Breast epithelium (tissue), 4 donors: Measurements from ENCODE around the gene CXCR1. TPM values are rescaled to one million over a fixed set of nuclear protein-coding genes. Genes with fewer than 3 reads are reported as not detected.

Experiments
- DNase-seq, 2 donors: peaks; one replicate each; pipeline ENCODE4 v3.0.0-alpha.2; 2019; ENCODE audit warnings: low spot score in 2 of 2
- H3K27ac ChIP-seq, 2 donors: fragments of 200-600 bp; sonication (generic) in 1 of 2; one replicate each; pipeline ENCODE4 v1.5.1; 2016 to 2019; ENCODE audit warnings: mild to moderate bottlenecking in 1 of 2
- H3K27me3 ChIP-seq, 2 donors: fragments of 200-600 bp; sonication (generic) in 1 of 2; one replicate each; pipeline versions ENCODE4 v1.5.1 to v1.6.0; 2017 to 2019; ENCODE audit warnings: control low read depth in 1 of 2, mild to moderate bottlenecking in 1 of 2
- H3K36me3 ChIP-seq: fragments of 200-600 bp; one replicate; pipeline ENCODE4 v1.5.1; 2019
- H3K4me1 ChIP-seq, 2 donors: fragments of 200-600 bp; sonication (generic); one replicate each; pipeline ENCODE4 v1.5.1; 2016 to 2019; ENCODE audit warnings: control low read depth in 1 of 2
- H3K4me3 ChIP-seq, 3 donors: fragments of 200-600 bp; sonication (generic); 1 replicate in 2 of 3; 2 replicates in 1 of 3; pipeline ENCODE4 v1.5.1; 2016 to 2019; ENCODE audit warnings: mild to moderate bottlenecking in 3 of 3, moderate library complexity in 2 of 3
- H3K9me3 ChIP-seq, 2 donors: fragments of 200-600 bp; sonication (generic) in 1 of 2; one replicate each; pipeline ENCODE4 v1.5.1; 2016 to 2019; ENCODE audit warnings: control low read depth in 1 of 2
- CTCF ChIP-seq, 3 donors: fragments of 450-650 bp; IDR thresholded peaks; one replicate each; pipeline ENCODE4 v1.5.1; 2016 to 2017; ENCODE audit warnings: antibody characterized with exemption in 3 of 3, mild to moderate bottlenecking in 3 of 3, moderate library complexity in 3 of 3
- POLR2A ChIP-seq: fragments of 450-650 bp; IDR thresholded peaks from one replicate; pipeline ENCODE4 v1.6.1; 2016; ENCODE audit warnings: antibody characterized with exemption, mild to moderate bottlenecking, moderate library complexity
- POLR2AphosphoS5 ChIP-seq, 3 donors: sonication (generic); formaldehyde crosslinking; IDR thresholded peaks; one replicate each; pipeline ENCODE4 v1.6.1; 2017; ENCODE audit warnings: antibody characterized with exemption in 3 of 3
- intact Hi-C: fragments of 100-400 bp; cut with DNase I; formaldehyde crosslinking; loops from one replicate; pipeline ENCODE4 v1.15.1; 2023; ENCODE audit warnings: low total_unique reads
- total RNA-seq, 3 donors: library from RNA; depleted of rRNA; stranded (reverse); fragments of >200 nt; gene quantifications; one replicate each; pipeline ENCODE4 v1.1.0, GENCODE V29; 2016

The CXCR1 gene
- total RNA-seq, 3 donors from 2014 or later: 0.16 TPM; not detected in 2

GRCh38 chr2:218196974-218197373, 30.2 kb upstream of the CXCR1 start:
- H3K36me3 ChIP-seq: no peaks in the 10 kb centered on the region
- no peak overlapping the region for H3K27ac ChIP-seq
- no peak overlapping the region for H3K4me3 ChIP-seq
- no peak for TF ChIP-seq POLR2A
- no peak for TF ChIP-seq CTCF (IDR thresholded peaks at IDR 0.05)
- no peak for TF ChIP-seq POLR2AphosphoS5 (IDR thresholded peaks at IDR 0.05)
- intact Hi-C loops: no loop called here
- no peaks in the 10 kb centered on the region for H3K4me1 ChIP-seq
- no peaks in the 10 kb centered on the region for H3K9me3 ChIP-seq
- H3K27me3 ChIP-seq: no peaks in the 10 kb centered on the region
- DNase-seq: no peak

GRCh38 chr2:218194880-218195279, 28.1 kb upstream of the CXCR1 start:
- Histone ChIP-seq H3K4me1 (no peaks in the 10 kb centered on the region), H3K27ac (no peak overlapping the region)
- intact Hi-C loops: no loop called here

GRCh38 chr2:218193701-218194100, 26.9 kb upstream of the CXCR1 start:
- DNase-seq: no peak

More at GRCh38 chr2:218194880-218195279, 28.1 kb upstream of the CXCR1 start:
- H3K4me3 ChIP-seq: no peak overlapping the region
- H3K9me3 ChIP-seq: no peaks in the 10 kb centered on the region
- no peaks in the 10 kb centered on the region for H3K36me3 ChIP-seq
- H3K27me3 ChIP-seq: no peaks in the 10 kb centered on the region
- TF ChIP-seq POLR2A (no peak), POLR2AphosphoS5 (IDR thresholded peaks at IDR 0.05) (no peak)
- no peak for DNase-seq

GRCh38 chr2:218192902-218193430, 26.2 kb upstream of the CXCR1 start:
- Histone ChIP-seq H3K4me3 (no peak overlapping the region), H3K4me1 (no peaks in the 10 kb centered on the region), H3K27ac (no peak overlapping the region), H3K9me3 (no peaks in the 10 kb centered on the region), H3K36me3 (no peaks in the 10 kb centered on the region), H3K27me3 (no peaks in the 10 kb centered on the region)
- TF ChIP-seq POLR2A (no peak), POLR2AphosphoS5 (IDR thresholded peaks at IDR 0.05) (no peak), CTCF (IDR thresholded peaks at IDR 0.05) (no peak)
- intact Hi-C loops: no loop called here
- no peak for DNase-seq

More at GRCh38 chr2:218193701-218194100, 26.9 kb upstream of the CXCR1 start:
- H3K4me1 ChIP-seq: no peaks in the 10 kb centered on the region
- H3K36me3 ChIP-seq: no peaks in the 10 kb centered on the region
- H3K4me3 ChIP-seq: no peak overlapping the region
- H3K27ac ChIP-seq: no peak overlapping the region
- TF ChIP-seq CTCF (IDR thresholded peaks at IDR 0.05) (no peak), POLR2A (no peak)
- H3K27me3 ChIP-seq: no peaks in the 10 kb centered on the region
- intact Hi-C loops: no loop called here
- no peaks in the 10 kb centered on the region for H3K9me3 ChIP-seq

GRCh38 chr2:218188528-218188927, 21.8 kb upstream of the CXCR1 start:
- TF ChIP-seq CTCF (IDR thresholded peaks at IDR 0.05) (no peak), POLR2AphosphoS5 (IDR thresholded peaks at IDR 0.05) (no peak), POLR2A (no peak)
- intact Hi-C loops: no loop called here
- no peak overlapping the region for H3K4me3 ChIP-seq

More at GRCh38 chr2:218188528-218188927, 21.8 kb upstream of the CXCR1 start:
- H3K9me3 ChIP-seq: no peaks in the 10 kb centered on the region
- H3K27me3 ChIP-seq: no peaks in the 10 kb centered on the region
- no peaks in the 10 kb centered on the region for H3K4me1 ChIP-seq
- no peak for DNase-seq
- H3K36me3 ChIP-seq: no peaks in the 10 kb centered on the region
- H3K27ac ChIP-seq: no peak overlapping the region
